HG02884 (cell line): ENCODE measurements around the gene PSMA7.
"Not testable (repeated sequence)": the region's sequence is repeated elsewhere in the genome, so short reads cannot be mapped to it uniquely, and the experiment has no call there.

Source experiments
- ATAC-seq: cut with Tn5 transposase; IDR thresholded peaks from one replicate; pipeline ENCODE4 v1.9.1; 2021; ENCODE audit warnings: mild to moderate bottlenecking, moderate library complexity; ENCODE audit not compliant: unreplicated experiment

The PSMA7 gene

GRCh38 chr20:62120990-62121775 lies 22.0 kb downstream of the PSMA7 start:
- peak; percentile 13 for ATAC-seq

GRCh38 chr20:62120365-62120762 lies 22.8 kb downstream of the PSMA7 start:
- no peak for ATAC-seq

- no peak for ATAC-seq
These were observed 23.4 kb downstream of the PSMA7 start for GRCh38 chr20:62119591-62120364.

- no peak for ATAC-seq
These were observed 24.1 kb downstream of the PSMA7 start for GRCh38 chr20:62119115-62119514.

- ATAC-seq, result no peak
These were observed 24.8 kb downstream of the PSMA7 start for GRCh38 chr20:62118113-62119043.

GRCh38 chr20:62117658-62118057 lies 25.5 kb downstream of the PSMA7 start:
- ATAC-seq, result no peak

- ATAC-seq, result no peak
These were observed 25.9 kb downstream of the PSMA7 start for GRCh38 chr20:62117362-62117646.

GRCh38 chr20:62116558-62117361 lies 26.4 kb downstream of the PSMA7 start:
- ATAC-seq, result no peak

GRCh38 chr20:62115800-62116407 lies 27.3 kb downstream of the PSMA7 start:
- ATAC-seq, result not testable (repeated sequence)

GRCh38 chr20:62114894-62115293 lies 28.3 kb downstream of the PSMA7 start:
- no peak for ATAC-seq

GRCh38 chr20:62112368-62112767 lies 30.8 kb downstream of the PSMA7 start:
- no peak for ATAC-seq

- no peak for ATAC-seq
These were observed 32.0 kb downstream of the PSMA7 start for GRCh38 chr20:62111148-62111547.

- no peak for ATAC-seq
These were observed 37.6 kb downstream of the PSMA7 start for GRCh38 chr20:62105592-62105991.

GRCh38 chr20:62104791-62105345 lies 38.3 kb downstream of the PSMA7 start:
- no peak for ATAC-seq

- no peak for ATAC-seq
These were observed 38.9 kb downstream of the PSMA7 start for GRCh38 chr20:62104234-62104789.

- ATAC-seq, result no peak
These were observed 39.5 kb downstream of the PSMA7 start for GRCh38 chr20:62103508-62104233.

- no peak for ATAC-seq
These were observed 42.1 kb downstream of the PSMA7 start for GRCh38 chr20:62101078-62101477.

GRCh38 chr20:62097881-62098407 lies 45.2 kb downstream of the PSMA7 start:
- no peak for ATAC-seq
